GM21381 (cell line): ENCODE data around the gene SERTM2.

Source experiments
- ATAC-seq: cut with Tn5 transposase; IDR thresholded peaks from one replicate; pipeline ENCODE4 v1.9.1; 2021; ENCODE audit warnings: mild to moderate bottlenecking, moderate library complexity; ENCODE audit not compliant: unreplicated experiment

SERTM2 gene

DNA sequence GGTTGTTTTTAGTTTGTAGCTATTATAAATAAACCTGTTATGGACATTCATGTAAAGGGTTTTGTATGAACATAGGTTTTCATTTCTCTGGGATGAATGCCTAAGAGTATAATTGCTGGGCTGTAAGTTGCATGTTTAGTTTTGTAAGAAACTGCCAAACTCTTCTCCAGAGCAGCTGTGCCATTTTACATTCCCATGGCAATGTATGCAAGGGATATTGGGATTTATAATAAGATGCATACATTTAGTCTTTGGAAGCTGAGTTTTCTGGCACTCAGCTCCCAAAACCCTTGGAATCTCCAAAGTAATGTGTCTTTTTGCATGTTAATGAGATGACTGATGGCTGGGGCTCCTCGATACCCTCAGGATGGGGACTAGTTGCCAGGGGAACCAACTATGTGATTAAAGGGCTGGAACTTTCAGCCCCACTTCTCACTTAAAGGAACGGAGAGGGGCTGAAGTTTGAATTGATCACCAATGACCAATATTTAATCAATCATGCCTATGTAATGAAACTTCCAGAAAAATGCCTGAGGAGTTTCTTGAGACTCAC lies 44.0 kb downstream of the SERTM2 start:
- no peak for ATAC-seq

DNA sequence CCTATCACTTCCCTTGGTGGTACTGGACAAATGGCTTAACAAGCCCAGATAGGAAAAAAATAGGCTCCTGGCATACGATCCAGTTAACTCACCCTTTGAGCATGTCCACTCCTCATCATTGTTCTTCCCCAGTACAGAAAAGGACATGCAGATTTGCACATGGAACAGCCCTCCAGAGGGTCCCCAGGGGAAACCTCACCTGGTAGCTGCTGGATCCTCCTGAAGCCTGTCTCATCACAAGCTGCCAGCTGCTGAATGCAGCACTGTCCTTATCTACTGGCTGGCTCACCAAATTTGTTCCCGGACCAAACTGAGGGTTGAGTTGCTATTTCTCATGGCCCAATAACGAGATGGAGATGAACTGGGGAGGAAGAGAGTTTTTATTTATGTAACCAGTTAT lies 49.4 kb downstream of the SERTM2 start:
- ATAC-seq = no peak

DNA sequence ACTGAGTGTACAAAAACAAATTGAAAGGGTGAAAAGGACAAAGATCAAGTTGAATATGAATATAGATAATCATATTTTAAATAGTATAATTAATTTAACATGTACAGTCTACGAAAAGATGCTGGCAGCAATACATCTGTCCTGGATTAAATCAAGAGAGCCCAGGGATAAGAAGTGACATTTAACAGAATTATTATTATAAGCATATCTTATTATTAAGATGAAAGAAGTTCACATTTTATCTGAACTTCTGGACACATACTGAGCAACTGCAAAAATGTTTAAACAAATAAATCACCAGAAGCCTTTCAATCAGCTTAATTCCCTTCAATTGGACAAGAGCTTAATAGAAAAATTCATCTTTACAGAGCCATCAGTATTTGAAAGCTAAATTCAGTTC lies 50.4 kb downstream of the SERTM2 start:
- ATAC-seq = no peak

DNA sequence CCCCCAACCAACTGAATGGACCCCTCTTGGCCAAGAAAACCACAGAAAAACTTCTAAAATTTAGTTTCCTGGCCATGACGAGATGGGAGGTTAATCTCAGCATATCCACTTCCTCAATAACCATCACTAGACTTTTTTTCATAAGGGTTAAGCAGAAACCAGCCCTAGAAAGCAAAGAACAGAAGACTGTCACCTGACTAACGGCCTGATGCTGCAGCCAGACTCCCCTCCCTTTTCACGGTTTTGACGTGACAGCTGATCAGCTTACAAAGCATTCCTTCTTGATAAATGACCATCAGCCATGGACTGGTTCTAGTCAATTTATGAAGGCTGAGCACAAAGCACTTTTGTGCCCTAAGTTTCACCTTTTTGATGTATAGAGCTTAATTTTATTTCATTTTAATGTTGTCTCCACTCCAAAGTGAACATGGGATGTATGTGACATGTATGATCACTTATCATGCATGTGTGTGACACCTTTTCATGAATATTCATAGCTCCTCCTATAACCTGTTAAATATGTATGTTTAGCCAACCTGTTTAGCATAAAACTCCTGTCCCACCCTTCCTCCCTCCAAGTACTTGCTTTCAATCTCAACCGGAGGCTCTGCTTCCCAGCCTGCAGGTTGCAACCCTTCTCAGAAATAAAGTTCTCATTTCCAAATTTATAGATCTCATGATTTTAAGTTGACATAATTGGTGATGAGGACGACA lies 56.3 kb downstream of the SERTM2 start:
- ATAC-seq = no peak

DNA sequence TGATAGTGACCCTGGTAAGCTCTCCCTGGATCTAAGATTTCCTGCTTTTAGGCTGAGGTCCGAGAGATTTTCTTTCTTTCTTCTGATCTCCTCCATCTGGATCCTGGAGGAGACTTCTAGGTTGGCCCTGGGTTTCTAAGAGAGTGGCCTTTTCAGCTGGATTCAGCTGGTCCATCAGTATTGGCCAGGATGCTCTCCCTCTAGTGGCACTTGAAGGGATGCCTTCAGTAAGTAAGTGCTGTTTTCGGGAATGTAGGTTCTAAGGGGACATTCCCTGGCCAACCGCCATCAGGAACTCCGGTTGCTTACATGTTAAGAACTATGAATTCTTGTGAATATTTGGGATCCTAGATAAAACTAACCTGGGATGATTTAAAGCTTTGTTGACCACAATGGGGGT lies 56.9 kb downstream of the SERTM2 start:
- no peak for ATAC-seq

DNA sequence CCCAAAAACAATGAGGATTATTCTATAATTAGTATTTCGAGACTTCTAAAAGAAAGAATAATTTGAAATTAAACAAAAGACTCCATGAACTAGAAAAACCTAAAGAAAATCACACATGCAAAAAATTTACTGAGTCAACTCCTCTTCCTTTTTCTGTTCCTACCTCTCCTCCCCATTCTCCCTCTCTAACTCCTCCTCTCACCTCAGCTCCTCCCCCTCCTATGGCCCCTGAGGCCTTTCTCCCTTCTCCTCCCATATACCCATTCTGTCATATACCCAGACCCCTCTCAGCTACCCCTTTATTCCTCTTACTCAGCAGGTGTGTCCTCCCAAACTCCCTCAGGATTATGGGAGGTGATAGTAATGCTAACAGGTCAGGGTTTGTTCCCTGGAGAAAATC lies 57.4 kb downstream of the SERTM2 start:
- ATAC-seq = no peak
